ENCODE data around the gene KIAA0232. TPM values are rescaled to one million over a fixed set of nuclear protein-coding genes. Genes with fewer than 3 reads are reported as not detected.

The KIAA0232 gene
- total RNA-seq, 1 experiment from 2014 or later: 28.5 TPM

GRCh38 chr4:6806924-6807626, 24.5 kb downstream of the KIAA0232 start:
- Mint-ChIP-seq H3K27ac (0 out of 7 replicates have a peak overlapping the region, but pooled peaks of 1 of the 3 experiments have one; percentile 25), H3K4me3 (no peak overlapping the region), H3K4me1 (peaks cover 22 to 36% of the 10 kb centered on the region in 2 experiments), H3K27me3 (ENCODE audit: low read depth) (no peaks in the 10 kb centered on the region), H3K36me3 (ENCODE audit: insufficient read depth in 1 of 3, low read depth in 3 of 3) (no peaks in the 10 kb centered on the region; a peak in 1 of 7 replicates), H3K9me3 (no peaks in the 10 kb centered on the region)
- Histone ChIP-seq H2BK12ac (ENCODE audit: insufficient read length, low read depth, low read length) (no peak overlapping the region), H3K79me2 (ENCODE audit: insufficient read depth, low read length) (peaks cover 3% of the 10 kb centered on the region; the same call in 1 of the 2 replicates), H4K91ac (ENCODE audit: insufficient read length, low read depth, low read length) (no peak overlapping the region), H3K4ac (ENCODE audit: low read depth, low read length) (no peak overlapping the region), H3T11ph (ENCODE audit: low read length) (no peak overlapping the region), H3K9ac (ENCODE audit: extremely low read depth, insufficient read length, low read length) (no peak overlapping the region), H3K18ac (ENCODE audit: insufficient read length, low read depth, low read length) (no peak overlapping the region), H2BK120ac (ENCODE audit: low read depth, low read length, poor library complexity, severe bottlenecking) (no peak overlapping the region), H2AFZ (ENCODE audit: low read length) (no peak overlapping the region), H2BK20ac (ENCODE audit: low read depth, low read length, poor library complexity, severe bottlenecking) (no peak overlapping the region), H4K20me1 (ENCODE audit: control insufficient read depth, insufficient read depth, insufficient read length) (no peaks in the 10 kb centered on the region), H3K9me3 (ENCODE audit: control insufficient read depth, low read depth, low read length) (no peaks in the 10 kb centered on the region), H3K27ac (ENCODE audit: insufficient read length, low read depth, low read length) (no peak overlapping the region), H3K4me2 (ENCODE audit: insufficient read depth, insufficient read length, low read length) (no peak overlapping the region), H3K27me3 (ENCODE audit: insufficient read depth, low read length) (no peaks in the 10 kb centered on the region), H2BK5ac (ENCODE audit: insufficient read length, low read length) (no peak overlapping the region), H3K23ac (ENCODE audit: insufficient read length, low read depth, low read length) (no peak overlapping the region), H3K14ac (ENCODE audit: insufficient read depth, low read length) (no peak overlapping the region), H3K4me1 (ENCODE audit: insufficient read depth, low read length) (no peaks in the 10 kb centered on the region; the same call in 1 of the 2 replicates), H4K8ac (replicated peaks; ENCODE audit: insufficient read length, low read depth, low read length) (no peak overlapping the region), H2BK15ac (ENCODE audit: low read depth, low read length) (no peak overlapping the region), H4K5ac (ENCODE audit: insufficient read length, low read depth, low read length) (no peak overlapping the region), H3K56ac (ENCODE audit: insufficient read length, low read depth, low read length) (no peak overlapping the region), H3K79me1 (ENCODE audit: insufficient read depth, low read depth, low read length, poor library complexity, severe bottlenecking) (peaks cover 5% of the 10 kb centered on the region), H3K23me2 (ENCODE audit: insufficient read length, low read depth, low read length, poor library complexity, severe bottlenecking) (no peaks in the 10 kb centered on the region), H2AK5ac (ENCODE audit: insufficient read length, low read length) (no peak overlapping the region)
- DNase-seq: no peak
- TF ChIP-seq, protein P1, sequence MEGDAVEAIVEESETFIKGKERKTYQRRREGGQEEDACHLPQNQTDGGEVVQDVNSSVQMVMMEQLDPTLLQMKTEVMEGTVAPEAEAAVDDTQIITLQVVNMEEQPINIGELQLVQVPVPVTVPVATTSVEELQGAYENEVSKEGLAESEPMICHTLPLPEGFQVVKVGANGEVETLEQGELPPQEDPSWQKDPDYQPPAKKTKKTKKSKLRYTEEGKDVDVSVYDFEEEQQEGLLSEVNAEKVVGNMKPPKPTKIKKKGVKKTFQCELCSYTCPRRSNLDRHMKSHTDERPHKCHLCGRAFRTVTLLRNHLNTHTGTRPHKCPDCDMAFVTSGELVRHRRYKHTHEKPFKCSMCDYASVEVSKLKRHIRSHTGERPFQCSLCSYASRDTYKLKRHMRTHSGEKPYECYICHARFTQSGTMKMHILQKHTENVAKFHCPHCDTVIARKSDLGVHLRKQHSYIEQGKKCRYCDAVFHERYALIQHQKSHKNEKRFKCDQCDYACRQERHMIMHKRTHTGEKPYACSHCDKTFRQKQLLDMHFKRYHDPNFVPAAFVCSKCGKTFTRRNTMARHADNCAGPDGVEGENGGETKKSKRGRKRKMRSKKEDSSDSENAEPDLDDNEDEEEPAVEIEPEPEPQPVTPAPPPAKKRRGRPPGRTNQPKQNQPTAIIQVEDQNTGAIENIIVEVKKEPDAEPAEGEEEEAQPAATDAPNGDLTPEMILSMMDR (conservative IDR thresholded peaks at IDR 0.05): no peak
- WGBS (ENCODE audit: extremely low coverage, insufficient read length, low lambda C conversion rate): no CpG with 5 or more reads among the region's 5 CpGs

Data from H9 (cell line).